C4-2B (cell line): ENCODE data around the gene AGL.

Experiments
- H3K27ac ChIP-seq: fragments of 450-650 bp; 2 replicates; pipeline ENCODE4 v1.5.1; 2017
- CTCF ChIP-seq: fragments of 450-650 bp; conservative IDR thresholded peaks from 2 replicates; pipeline ENCODE4 v1.5.1; 2017; ENCODE audit warnings: mild to moderate bottlenecking
- ZFX ChIP-seq: fragments of 450-650 bp; IDR thresholded peaks from 2 replicates; pipeline ENCODE4 v1.6.1; 2017

AGL gene

GRCh38 chr1:99849744-99850458 is at the start of gene AGL:
TSS of gene AGL (plus strand) at chr1:99850361. CDS start at chr1:99851043, 682 bp downstream.
- peak within 1 kb of the TSS; percentile 79 for H3K27ac ChIP-seq
- TF ChIP-seq CTCF = no peak
- TF ChIP-seq ZFX = peak; percentile 72

- no peak overlapping the region for H3K27ac ChIP-seq
- TF ChIP-seq ZFX (no peak), CTCF (no peak)
These were observed 48.6 kb upstream of the AGL start for GRCh38 chr1:99801584-99801983.

- H3K27ac ChIP-seq = peak overlapping the region; percentile 17; the same call in 1 of the 2 replicates
- no peak for TF ChIP-seq ZFX
These were observed 43.3 kb upstream of the AGL start for GRCh38 chr1:99806882-99807281.

GRCh38 chr1:99808391-99809115 is 41.6 kb upstream of the AGL start:
- H3K27ac ChIP-seq = no peak overlapping the region

GRCh38 chr1:99811075-99811474 is 39.1 kb upstream of the AGL start:
- TF ChIP-seq CTCF (no peak), ZFX (no peak)
- no peak overlapping the region for H3K27ac ChIP-seq

More at GRCh38 chr1:99808391-99809115, 41.6 kb upstream of the AGL start:
- TF ChIP-seq ZFX (no peak), CTCF (peak; percentile 78)

GRCh38 chr1:99811747-99812146 is 38.4 kb upstream of the AGL start:
- TF ChIP-seq CTCF (no peak), ZFX (no peak)
- H3K27ac ChIP-seq = no peak overlapping the region

GRCh38 chr1:99814373-99814900 is 35.7 kb upstream of the AGL start:
- no peak overlapping the region for H3K27ac ChIP-seq
- TF ChIP-seq CTCF = no peak
- no peak for TF ChIP-seq ZFX
